ENCODE data around the gene LRIT3. TPM values are rescaled to one million over a fixed set of nuclear protein-coding genes. Genes with fewer than 3 reads are reported as not detected.

LRIT3 gene
- total and polyA plus RNA-seq, 2 of the 8 experiments (the other 6 are each of a cell fraction or from before 2014, with no cell fraction given): 0.11 TPM; not detected in 1

DNA sequence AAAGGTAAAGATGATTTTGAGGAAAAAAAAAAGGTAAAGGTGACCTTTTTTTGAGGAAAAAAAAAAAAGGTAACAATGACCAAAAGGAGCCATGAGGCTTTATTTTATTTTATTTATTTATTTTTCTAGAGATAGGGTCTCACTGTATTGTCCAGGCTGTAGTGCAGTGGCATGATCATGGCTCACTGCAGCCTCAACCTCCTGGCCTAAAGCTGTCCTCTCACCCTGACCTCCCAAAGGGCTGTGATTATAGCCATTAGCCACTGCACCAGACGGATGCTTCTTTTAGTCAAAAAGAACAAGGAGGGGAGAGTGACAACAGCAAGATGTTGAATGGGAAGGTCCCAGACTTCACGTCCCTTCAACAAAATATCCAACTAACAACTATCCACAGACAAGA lies 30.4 kb downstream of the LRIT3 start:
- no peak overlapping the region for H3K23ac ChIP-seq (ENCODE audit: insufficient read length)
- H3K4me1 ChIP-seq (replicated peaks in 1 of 4; ENCODE audit: control insufficient read depth in 3 of 4, insufficient read depth in 4 of 4, low read length in 3 of 4): no peaks in the 10 kb centered on the region
- H3K18ac ChIP-seq (ENCODE audit: extremely low read depth, low read length): no peak overlapping the region
- no peak overlapping the region for H2AFZ ChIP-seq (ENCODE audit: low read length)
- CTCF ChIA-PET (ENCODE audit: partially characterized antibody): no interaction called here
- DNase-seq (ENCODE audit: low read depth in 1 of 2, low spot score in 2 of 2) (no peak), FAIRE-seq (no peak)
- WGBS, 2 experiments (ENCODE audit: extremely low coverage in 1 of 2, insufficient coverage in 1 of 2, insufficient read length in 1 of 2, insufficient replicate concordance in 2 of 2, low coverage in 1 of 2, low lambda C conversion rate in 2 of 2, missing lambda C conversion rate in 1 of 2): 89% methylated on average over 2 of the region's 2 CpGs; no CpG with 5 or more reads in 1 of the 2 experiments
- H2BK120ac ChIP-seq (replicated peaks; ENCODE audit: low read depth, low read length): no peak overlapping the region
- no peak overlapping the region for H3K56ac ChIP-seq (replicated peaks; ENCODE audit: insufficient read length, low read depth, low read length)
- H3K36me3 ChIP-seq (ENCODE audit: control insufficient read depth in 2 of 4, insufficient read depth in 4 of 4, low read length in 3 of 4): no peaks in the 10 kb centered on the region
- H2AK5ac ChIP-seq (ENCODE audit: low read depth, low read length): no peak overlapping the region
- TF ChIP-seq EZH2 (IDR thresholded peaks at IDR 0.05; ENCODE audit: low read depth, low read length, severe bottlenecking): no peak
- no peak for TF ChIP-seq JUND (IDR thresholded peaks at IDR 0.05; ENCODE audit: low read length)
- no peak for TF ChIP-seq CREB1 (IDR thresholded peaks at IDR 0.05)
- TF ChIP-seq BACH1 (IDR thresholded peaks at IDR 0.05; ENCODE audit: low read length): no peak
- no peak for TF ChIP-seq SUZ12 (IDR thresholded peaks at IDR 0.05; ENCODE audit: low read length)
- TF ChIP-seq RXRA (IDR thresholded peaks at IDR 0.05; ENCODE audit: insufficient read depth, low read depth, low read length): no peak
- no peak for TF ChIP-seq SIX5 (IDR thresholded peaks at IDR 0.05; ENCODE audit: low read depth, low read length)
- TF ChIP-seq, protein P1, sequence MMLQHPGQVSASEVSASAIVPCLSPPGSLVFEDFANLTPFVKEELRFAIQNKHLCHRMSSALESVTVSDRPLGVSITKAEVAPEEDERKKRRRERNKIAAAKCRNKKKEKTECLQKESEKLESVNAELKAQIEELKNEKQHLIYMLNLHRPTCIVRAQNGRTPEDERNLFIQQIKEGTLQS (IDR thresholded peaks at IDR 0.05; ENCODE audit: insufficient read depth, low read depth, low read length): no peak
- TF ChIP-seq TAF1 (IDR thresholded peaks at IDR 0.05; ENCODE audit: low read depth, low read length): no peak
- H3K4ac ChIP-seq (replicated peaks; ENCODE audit: insufficient read length, low read depth, low read length): no peak overlapping the region
- H2BK15ac ChIP-seq (ENCODE audit: low read length): no peak overlapping the region
- H3K14ac ChIP-seq (ENCODE audit: insufficient read length): no peak overlapping the region
- no peak overlapping the region for H2BK20ac ChIP-seq (ENCODE audit: low read length)
- no peaks in the 10 kb centered on the region for H3K9me3 ChIP-seq (ENCODE audit: insufficient read depth in 2 of 2, low read depth in 1 of 2, low read length in 1 of 2)
- no peaks in the 10 kb centered on the region for H3K79me2 ChIP-seq (ENCODE audit: control insufficient read depth in 1 of 2, insufficient read depth in 2 of 2, low read length in 2 of 2)
- no peaks in the 10 kb centered on the region for H4K20me1 ChIP-seq (replicated peaks in 1 of 2; ENCODE audit: control insufficient read depth in 1 of 2, insufficient read depth in 2 of 2, low read length in 2 of 2)
- no peak overlapping the region for H4K5ac ChIP-seq (ENCODE audit: insufficient read length, low read depth, low read length)
- no peaks in the 10 kb centered on the region for H3K79me1 ChIP-seq (ENCODE audit: low read depth, low read length)
- no peak overlapping the region for H4K8ac ChIP-seq (ENCODE audit: extremely low read depth, insufficient read depth, low read length)
- H2BK5ac ChIP-seq (ENCODE audit: low read depth, low read length): no peak overlapping the region
- H3K23me2 ChIP-seq (ENCODE audit: low read depth, low read length): no peaks in the 10 kb centered on the region
- POLR2A ChIA-PET (ENCODE audit: partially characterized antibody): interaction anchor here (0.6 kb wide), 1 partner anchor 40 kb away, joined by 5 read pairs; no protein-coding TSS in a partner anchor
- H3K9ac ChIP-seq (replicated peaks in 1 of 4; ENCODE audit: extremely low read depth in 1 of 4, low read depth in 3 of 4, low read length in 3 of 4): no peak overlapping the region
- H2BK12ac ChIP-seq (ENCODE audit: low read depth, low read length): no peak overlapping the region
- H3K27ac ChIP-seq (ENCODE audit: low read depth, low read length): no peak overlapping the region
- no peak overlapping the region for H4K91ac ChIP-seq (replicated peaks; ENCODE audit: insufficient read length, low read length)
- H3K27me3 ChIP-seq (replicated peaks in 1 of 4; ENCODE audit: control insufficient read depth in 3 of 4, extremely low read depth in 1 of 4, insufficient read depth in 3 of 4, low read length in 3 of 4): no peaks in the 10 kb centered on the region
- H3K4me3 ChIP-seq (ENCODE audit: extremely low read depth in 1 of 4, insufficient read depth in 2 of 4, low read depth in 3 of 4, low read length in 4 of 4): no peak overlapping the region
- H3K4me2 ChIP-seq (ENCODE audit: insufficient read depth in 1 of 2, low read depth in 2 of 2, low read length in 2 of 2): no peak overlapping the region

All from H1 (cell line).